Right lobe of liver (tissue), 4 donors: ENCODE measurements around the gene CMC1.

Experiments
- CTCF ChIP-seq, 4 donors: fragments of 200-600 bp in 3 of 4; fragments of 450-650 bp in 1 of 4; IDR thresholded peaks; one replicate each; pipeline versions ENCODE4 v1.5.1 to v1.8.0; 2016 to 2022; ENCODE audit warnings: antibody characterized with exemption in 4 of 4, mild to moderate bottlenecking in 2 of 4
- POLR2A ChIP-seq: fragments of 450-650 bp; IDR thresholded peaks from one replicate; pipeline ENCODE4 v1.6.1; 2017; ENCODE audit warnings: antibody characterized with exemption, mild to moderate bottlenecking
- donor health status: DM: no; HTN: no; CAD: no.
- donor health status: DM: no; HTN: no; CAD: no.
- donor health status: DM: no; HTN: yes; CAD: no.

GRCh38 chr3:28345690-28346089 lies 104.3 kb downstream of the CMC1 start:
- no peak for TF ChIP-seq POLR2A
- no peak for TF ChIP-seq CTCF (IDR thresholded peaks at IDR 0.05)
